HL-60 (cell line): Measurements from ENCODE around the gene GALNS.

ENCODE experiments used
- CTCF ChIP-seq: IDR thresholded peaks from one replicate; pipeline ENCODE4 v1.5.1; 2011; ENCODE audit warnings: low read length, control low read depth, inconsistent platforms; ENCODE audit not compliant: insufficient read depth
- GABPA ChIP-seq: IDR thresholded peaks from 2 replicates; pipeline ENCODE4 v1.6.1; 2012; ENCODE audit warnings: low read depth
- POLR2AphosphoS5 ChIP-seq: IDR thresholded peaks from 2 replicates; pipeline ENCODE4 v1.6.1; 2012; ENCODE audit warnings: low read depth
- REST ChIP-seq: IDR thresholded peaks from 2 replicates; pipeline ENCODE4 v1.6.1; 2012; ENCODE audit warnings: low read depth; ENCODE audit not compliant: insufficient replicate concordance

GRCh38 chr16:88784856-88785105 is 72.0 kb downstream of the GALNS start:
- TF ChIP-seq CTCF: no peak
- no peak for TF ChIP-seq REST
- no peak for TF ChIP-seq GABPA
- no peak for TF ChIP-seq POLR2AphosphoS5
